SKM-1 treated with dmso at 0.1 percent for 144 hours (cell line): ENCODE results near the gene LRRN3.
"Not testable (repeated sequence)": the region's sequence is repeated elsewhere in the genome, so short reads cannot be mapped to it uniquely, and the experiment has no call there.

Experiments
- DNase-seq: peaks from one replicate; lab custom pipeline; 2025; ENCODE audit not compliant: unreplicated experiment; lab: John Stamatoyannopoulos, UW

Gene LRRN3

GRCh38 chr7:111090846-111091245 is at the start of gene LRRN3:
LRRN3 (plus strand) TSS chr7:111091127; CDS start chr7:111122773, 31,646 bp downstream.
- DNase-seq, result no peak

GRCh38 chr7:111041577-111041976 is 49.4 kb upstream of the LRRN3 start:
- no peak for DNase-seq

- no peak for DNase-seq
Observed at GRCh38 chr7:111042842-111043241, 48.1 kb upstream of the LRRN3 start.

GRCh38 chr7:111043561-111043960 is 47.4 kb upstream of the LRRN3 start:
- DNase-seq, result no peak

GRCh38 chr7:111045449-111045848 is 45.5 kb upstream of the LRRN3 start:
- no peak for DNase-seq

- DNase-seq, result no peak
Observed at GRCh38 chr7:111047595-111047994, 43.3 kb upstream of the LRRN3 start.

GRCh38 chr7:111049971-111050680 is 40.8 kb upstream of the LRRN3 start:
- no peak for DNase-seq

GRCh38 chr7:111050875-111051416 is 40.0 kb upstream of the LRRN3 start:
- DNase-seq, result no peak

- no peak for DNase-seq
Observed at GRCh38 chr7:111051832-111052231, 39.1 kb upstream of the LRRN3 start.

- no peak for DNase-seq
Observed at GRCh38 chr7:111053035-111053434, 37.9 kb upstream of the LRRN3 start.

GRCh38 chr7:111056371-111056770 is 34.6 kb upstream of the LRRN3 start:
- DNase-seq, result no peak

GRCh38 chr7:111057066-111057465 is 33.9 kb upstream of the LRRN3 start:
- no peak for DNase-seq

GRCh38 chr7:111059833-111060232 is 31.1 kb upstream of the LRRN3 start:
- no peak for DNase-seq

- DNase-seq, result no peak
Observed at GRCh38 chr7:111063166-111063565, 27.8 kb upstream of the LRRN3 start.

- no peak for DNase-seq
Observed at GRCh38 chr7:111067251-111067650, 23.7 kb upstream of the LRRN3 start.

GRCh38 chr7:111067682-111068081 is 23.2 kb upstream of the LRRN3 start:
- DNase-seq, result no peak

GRCh38 chr7:111068618-111069017 is 22.3 kb upstream of the LRRN3 start:
- no peak for DNase-seq

GRCh38 chr7:111071556-111071955 is 19.4 kb upstream of the LRRN3 start:
- DNase-seq, result no peak

- not testable (repeated sequence) for DNase-seq
Observed at GRCh38 chr7:111072658-111073057, 18.3 kb upstream of the LRRN3 start.

GRCh38 chr7:111074071-111074747 is 16.7 kb upstream of the LRRN3 start:
- DNase-seq, result no peak

- DNase-seq, result no peak
Observed at GRCh38 chr7:111074748-111075146, 16.2 kb upstream of the LRRN3 start.

- DNase-seq, result no peak
Observed at GRCh38 chr7:111075498-111075897, 15.4 kb upstream of the LRRN3 start.
